Gastrocnemius medialis (tissue), 4 donors: ENCODE measurements around the gene INAFM1. TPM values are rescaled to one million over a fixed set of nuclear protein-coding genes. Genes with fewer than 3 reads are reported as not detected.

Experiments
- ATAC-seq, 2 donors: fragments of 150-250 bp; one replicate each; pipeline ENCODE4 v1.9.1; 2016
- DNase-seq, 2 donors: peaks; one replicate each; pipeline ENCODE4 v3.0.0-alpha.2; 2019
- H3K27ac ChIP-seq, 4 donors: fragments of 200-600 bp; sonication (generic); 1 replicate in 1 of 4; 2 replicates in 3 of 4; pipeline ENCODE4 v1.5.1; 2016 to 2018; ENCODE audit warnings: mild to moderate bottlenecking in 2 of 4, moderate library complexity in 1 of 4
- H3K27me3 ChIP-seq, 3 donors: fragments of 200-600 bp; sonication (generic) in 2 of 3; 1 replicate in 1 of 3; 2 replicates in 2 of 3; pipeline versions ENCODE4 v1.5.1 to v1.6.0; 2016 to 2019; ENCODE audit warnings: mild to moderate bottlenecking in 1 of 3, moderate library complexity in 1 of 3
- H3K36me3 ChIP-seq, 2 donors: fragments of 200-600 bp; sonication (generic) in 1 of 2; one replicate each; pipeline ENCODE4 v1.5.1; 2017 to 2018
- H3K4me1 ChIP-seq, 2 donors: fragments of 200-600 bp; sonication (generic) in 1 of 2; one replicate each; pipeline ENCODE4 v1.5.1; 2016 to 2017; ENCODE audit warnings: mild to moderate bottlenecking in 2 of 2
- H3K4me3 ChIP-seq, 4 donors: fragments of 200-600 bp; sonication (generic) in 3 of 4; 1 replicate in 1 of 4; 2 replicates in 3 of 4; pipeline ENCODE4 v1.5.1; 2016 to 2019; ENCODE audit warnings: mild to moderate bottlenecking in 2 of 4
- H3K9me3 ChIP-seq, 3 donors: fragments of 200-600 bp; sonication (generic) in 2 of 3; 1 replicate in 1 of 3; 2 replicates in 2 of 3; pipeline ENCODE4 v1.5.1; 2016 to 2019
- CTCF ChIP-seq, 5 experiments: fragments of 450-650 bp in 3 of 5; fragments of 200-600 bp in 2 of 5; sonication (generic) in 2 of 5; IDR thresholded peaks in 4 of 5; conservative IDR thresholded peaks in 1 of 5; 1 replicate in 4 of 5; 2 replicates in 1 of 5; pipeline ENCODE4 v1.5.1; 2016 to 2019; ENCODE audit warnings: antibody characterized with exemption in 5 of 5, mild to moderate bottlenecking in 3 of 5, moderate library complexity in 3 of 5
- POLR2A ChIP-seq, 2 donors: fragments of 450-650 bp; IDR thresholded peaks; one replicate each; pipeline ENCODE4 v1.6.1; 2017; ENCODE audit warnings: antibody characterized with exemption in 2 of 2, mild to moderate bottlenecking in 2 of 2, moderate library complexity in 2 of 2
- in situ Hi-C, 4 donors: fragments of 200-750 bp; cut with MboI; loops; one replicate each; pipeline versions ENCODE4 v1.15.0 to v1.8.0; 2017; ENCODE audit warnings: low sequenced_read_pairs in 4 of 4
- intact Hi-C: fragments of 100-400 bp; cut with DNase I; formaldehyde crosslinking; loops from one replicate; pipeline ENCODE4 v1.15.1; 2023; ENCODE audit warnings: low total_unique reads
- microRNA counts, 2 donors: library from miRNA; unstranded; fragments of <30 nt; microRNA quantifications; one replicate each; lab custom pipeline; 2016
- microRNA-seq, 2 donors: library from miRNA; unstranded; fragments of <30 nt; microRNA quantifications; one replicate each; pipeline ENCODE4, GENCODE V29; 2016; ENCODE audit warnings: borderline replicate concordance in 2 of 2
- total RNA-seq, 4 donors: library from RNA; depleted of rRNA; stranded (reverse); fragments of >200 nt; gene quantifications; one replicate each; pipeline versions ENCODE4 v1.1.0 to v1.2.3, GENCODE V29; 2016

INAFM1 gene
- total RNA-seq, 4 donors from 2014 or later = 3.9 to 8.5 (median 7.2) TPM

DNA sequence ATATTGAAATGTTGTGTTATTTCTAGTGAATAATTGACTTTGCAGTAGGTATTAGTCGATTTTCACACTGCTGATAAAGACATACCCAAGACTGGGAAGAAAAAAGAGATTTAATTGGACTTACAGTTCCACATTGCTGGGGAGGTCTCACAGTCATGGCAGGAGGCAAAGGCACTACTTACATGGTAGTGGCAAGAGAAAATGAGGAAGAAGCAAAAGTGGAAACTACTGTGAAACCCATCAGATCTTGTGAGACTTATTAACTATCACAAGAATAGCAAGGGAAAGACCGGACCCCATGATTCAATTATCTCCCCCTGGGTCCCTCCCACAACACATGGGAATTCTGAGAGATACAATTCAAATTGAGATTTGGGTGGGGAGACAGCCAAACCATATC is 47.4 kb downstream of the INAFM1 start:
- in situ Hi-C loops (no loop called here), intact Hi-C loops (no loop called here)
- H3K4me1 ChIP-seq = no peaks in the 10 kb centered on the region
- no peak for TF ChIP-seq POLR2A (IDR thresholded peaks at IDR 0.05)
- TF ChIP-seq CTCF (IDR thresholded peaks at IDR 0.05 in 4 of 5, conservative IDR thresholded peaks at IDR 0.05 in 1 of 5) = no peak
- ATAC-seq (no peak), DNase-seq (no peak)
- peaks cover 8 to 15% (median 13%) of the 10 kb centered on the region in 3 donors for H3K27me3 ChIP-seq
- H3K36me3 ChIP-seq = no peaks in the 10 kb centered on the region
- no peak overlapping the region for H3K27ac ChIP-seq
- no peak overlapping the region for H3K4me3 ChIP-seq
- H3K9me3 ChIP-seq = no peaks in the 10 kb centered on the region

DNA sequence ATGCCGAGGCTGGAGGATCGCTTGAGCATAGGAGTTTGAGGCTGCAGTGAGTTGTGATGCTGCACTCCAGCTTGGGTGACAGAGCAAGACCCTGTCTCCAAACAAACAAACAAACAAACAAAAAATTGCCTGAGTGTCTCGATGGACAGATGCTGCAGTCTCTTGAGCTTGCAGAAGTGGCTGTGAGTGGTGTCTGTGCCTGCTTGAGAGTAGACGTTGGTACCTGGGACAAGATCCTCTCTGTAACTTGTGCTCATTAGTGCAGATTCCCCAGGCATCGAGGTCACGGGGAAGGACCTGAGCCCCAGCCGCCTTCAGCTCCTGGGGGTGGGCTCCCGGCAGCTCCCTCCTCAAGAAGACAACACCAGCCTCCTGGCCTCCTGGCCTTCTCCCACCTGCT is 48.7 kb downstream of the INAFM1 start:
- Histone ChIP-seq H3K4me3 (no peak overlapping the region), H3K27ac (no peak overlapping the region), H3K9me3 (no peaks in the 10 kb centered on the region), H3K36me3 (no peaks in the 10 kb centered on the region), H3K27me3 (peaks cover 7 to 15% (median 13%) of the 10 kb centered on the region in 3 donors), H3K4me1 (no peaks in the 10 kb centered on the region)
- ATAC-seq = no peak
- DNase-seq = no peak
- TF ChIP-seq CTCF (IDR thresholded peaks at IDR 0.05 in 4 of 5, conservative IDR thresholded peaks at IDR 0.05 in 1 of 5) = no peak
- TF ChIP-seq POLR2A (IDR thresholded peaks at IDR 0.05) = no peak
- intact Hi-C loops (no loop called here), in situ Hi-C loops (no loop called here)

GRCh38 chr19:47323872-47324271 is 49.2 kb downstream of the INAFM1 start:
- ATAC-seq (no peak), DNase-seq (no peak)
- H3K36me3 ChIP-seq = no peaks in the 10 kb centered on the region
- H3K27ac ChIP-seq = peak overlapping the region in 2 of 4 donors; percentile 20 to 35
- H3K27me3 ChIP-seq = peaks cover 5 to 15% (median 13%) of the 10 kb centered on the region in 3 donors
- intact Hi-C loops (no loop called here), in situ Hi-C loops (no loop called here)
- H3K9me3 ChIP-seq = no peaks in the 10 kb centered on the region
- TF ChIP-seq CTCF (IDR thresholded peaks at IDR 0.05 in 4 of 5, conservative IDR thresholded peaks at IDR 0.05 in 1 of 5) (no peak), POLR2A (IDR thresholded peaks at IDR 0.05) (no peak)
- H3K4me1 ChIP-seq = no peaks in the 10 kb centered on the region
- no peak overlapping the region for H3K4me3 ChIP-seq

- Histone ChIP-seq H3K36me3 (no peaks in the 10 kb centered on the region), H3K27ac (peak overlapping the region in 2 of 4 donors; percentile 20 to 35), H3K4me1 (no peaks in the 10 kb centered on the region), H3K9me3 (no peaks in the 10 kb centered on the region), H3K4me3 (no peak overlapping the region), H3K27me3 (peaks cover 3 to 15% (median 11%) of the 10 kb centered on the region in 3 donors)
- peak; percentile 32 to 44 for DNase-seq
- TF ChIP-seq CTCF (IDR thresholded peaks at IDR 0.05 in 4 of 5, conservative IDR thresholded peaks at IDR 0.05 in 1 of 5) (no peak), POLR2A (IDR thresholded peaks at IDR 0.05) (no peak)
- in situ Hi-C loops = no loop called here
- peak in 1 of 2 donors; percentile 55 for ATAC-seq
- intact Hi-C loops = no loop called here
Measured at GRCh38 chr19:47324502-47324901, 49.8 kb downstream of the INAFM1 start.

MicroRNAs encoded within 50 kb of the gene (microRNA counts, 767-probe panel; counts per million panel counts)
- microRNA hsa-miR-3190-5p (lab: Ali Mortazavi, UCI) = 356 to 448 counts per million in 2 donors

Small RNAs within 50 kb of the gene (microRNA-seq; reads per million reads assigned to microRNA genes)
- 0 reads per million in 2 donors for gene MIR3190
- 0 reads per million in 2 donors for gene MIR3191

Other genes with a start within 250 kb of the INAFM1 start
- gene TMEM160, start 226.3 kb upstream of the INAFM1 start, total RNA-seq = 10 to 100 TPM; 46.3 to 94.7 (median 71.5) TPM
- gene ZC3H4, start 161.1 kb upstream of the INAFM1 start, total RNA-seq = 10 to 100 TPM; 16.2 to 31.7 (median 22.8) TPM
- gene SAE1, start 144.1 kb upstream of the INAFM1 start, total RNA-seq = 10 to 100 TPM; 29.7 to 74.6 (median 46.4) TPM
- gene BBC3, start 43.7 kb upstream of the INAFM1 start, total RNA-seq = 1 to 10 TPM; 3.4 to 7.6 (median 4.2) TPM
- 10 to 100 TPM; 13.1 to 22.7 (median 18.5) TPM for gene CCDC9, start 18.4 kb upstream of the INAFM1 start, total RNA-seq
- 1 to 10 TPM in 3 of 4 donors, under 1 TPM in 1; 0.27 to 3.7 (median 2.1) TPM for gene C5AR1, start 35.0 kb downstream of the INAFM1 start, total RNA-seq
- under 1 TPM; 0.15 to 0.97 (median 0.32) TPM for gene C5AR2, start 57.3 kb downstream of the INAFM1 start, total RNA-seq
- gene DHX34, start 74.4 kb downstream of the INAFM1 start, total RNA-seq = 10 to 100 TPM; 14.3 to 19.3 (median 14.7) TPM
- 1 to 10 TPM in 3 of 4 donors, under 1 TPM in 1; 0.24 to 5.4 (median 2.2) TPM for gene MEIS3, start 144.6 kb downstream of the INAFM1 start, total RNA-seq
- not detected for gene SLC8A2, start 197.0 kb downstream of the INAFM1 start, total RNA-seq
- gene KPTN, start 209.3 kb downstream of the INAFM1 start, total RNA-seq = 1 to 10 TPM in 3 of 4 donors, under 1 TPM in 1; 0.91 to 6.4 (median 3.9) TPM
- gene NAPA, start 240.2 kb downstream of the INAFM1 start, total RNA-seq = 100 to 1,000 TPM; 127 to 272 (median 212) TPM